NCI-H748 treated with DMSO at 0.1 percent for 48 hours (cell line): ENCODE results near the gene ELK4.

ENCODE experiments used
- DNase-seq: peaks from one replicate; lab custom pipeline; 2025; lab: John Stamatoyannopoulos, UW

The ELK4 gene

GRCh38 chr1:205581321-205581980 is 50.4 kb downstream of the ELK4 start:
- DNase-seq: no peak

- no peak for DNase-seq
Observed at GRCh38 chr1:205580923-205581180, 51.0 kb downstream of the ELK4 start.

- no peak for DNase-seq
Observed at GRCh38 chr1:205580140-205580922, 51.5 kb downstream of the ELK4 start.

GRCh38 chr1:205579711-205580110 is 52.1 kb downstream of the ELK4 start:
- no peak for DNase-seq

- no peak for DNase-seq
Observed at GRCh38 chr1:205578780-205579571, 52.8 kb downstream of the ELK4 start.

GRCh38 chr1:205577874-205578658 is 53.7 kb downstream of the ELK4 start:
- DNase-seq: no peak

GRCh38 chr1:205576805-205577761 is 54.7 kb downstream of the ELK4 start:
- no peak for DNase-seq

GRCh38 chr1:205576011-205576410 is 55.8 kb downstream of the ELK4 start:
- no peak for DNase-seq

- no peak for DNase-seq
Observed at GRCh38 chr1:205575294-205575885, 56.4 kb downstream of the ELK4 start.

GRCh38 chr1:205572421-205572820 is 59.4 kb downstream of the ELK4 start:
- DNase-seq: no peak

- DNase-seq: no peak
Observed at GRCh38 chr1:205571747-205572146, 60.1 kb downstream of the ELK4 start.

GRCh38 chr1:205570796-205571537 is 60.8 kb downstream of the ELK4 start:
- DNase-seq: no peak

- no peak for DNase-seq
Observed at GRCh38 chr1:205570173-205570501, 61.7 kb downstream of the ELK4 start.

GRCh38 chr1:205569411-205570172 is 62.2 kb downstream of the ELK4 start:
- DNase-seq: no peak

- no peak for DNase-seq
Observed at GRCh38 chr1:205568469-205569361, 63.1 kb downstream of the ELK4 start.

GRCh38 chr1:205568135-205568468 is 63.7 kb downstream of the ELK4 start:
- DNase-seq: no peak

GRCh38 chr1:205567716-205568115 is 64.1 kb downstream of the ELK4 start:
- no peak for DNase-seq

- DNase-seq: peak; percentile 5
Observed at GRCh38 chr1:205565799-205566198, 66.0 kb downstream of the ELK4 start.
